Muscle of arm (tissue), 12 donors: ENCODE results near the gene RIIAD1. TPM values are rescaled to one million over a fixed set of nuclear protein-coding genes. Genes with fewer than 3 reads are reported as not detected.
"Not testable (repeated sequence)": the region's sequence is repeated elsewhere in the genome, so short reads cannot be mapped to it uniquely, and the experiment has no call there.

Experiments used
- DNase-seq: peaks from one replicate; pipeline ENCODE4 v3.0.0-alpha.2; 2013
- polyA plus RNA-seq, 12 donors: library from polyadenylated mRNA; unstranded; fragments of 120-200 nt; gene quantifications; one replicate each; pipeline ENCODE4 v1.2.1, GENCODE V29; 2013; ENCODE audit not compliant: insufficient read length in 12 of 12

RIIAD1 gene
- polyA plus RNA-seq, 12 donors = 0.95 to 2.1 (median 1.3) TPM; not detected in 2

- DNase-seq = no peak
Observed at GRCh38 chr1:151733126-151733525, 11.8 kb downstream of the RIIAD1 start.

DNA sequence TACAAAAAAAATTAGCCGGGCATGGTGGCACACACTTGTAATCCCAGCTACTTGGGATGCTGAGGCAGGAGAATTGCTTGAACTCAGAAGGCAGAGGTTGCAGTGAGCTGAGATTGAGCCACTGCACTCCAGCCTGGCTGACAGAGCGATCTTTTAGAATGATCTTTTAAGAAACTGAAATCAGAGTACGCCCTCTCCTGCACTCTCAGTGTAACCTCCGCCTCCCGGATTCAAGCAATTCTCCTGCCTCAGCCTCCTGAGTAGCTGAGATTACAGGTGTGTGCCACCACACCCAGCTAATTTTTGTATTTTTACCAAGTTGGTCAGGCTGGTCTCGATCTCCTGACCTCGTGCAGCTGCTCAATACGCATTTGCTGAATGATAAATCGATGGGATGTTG is 12.7 kb downstream of the RIIAD1 start:
- DNase-seq = not testable (repeated sequence)

- DNase-seq = no peak
Observed at GRCh38 chr1:151737026-151737425, 15.7 kb downstream of the RIIAD1 start.

DNA sequence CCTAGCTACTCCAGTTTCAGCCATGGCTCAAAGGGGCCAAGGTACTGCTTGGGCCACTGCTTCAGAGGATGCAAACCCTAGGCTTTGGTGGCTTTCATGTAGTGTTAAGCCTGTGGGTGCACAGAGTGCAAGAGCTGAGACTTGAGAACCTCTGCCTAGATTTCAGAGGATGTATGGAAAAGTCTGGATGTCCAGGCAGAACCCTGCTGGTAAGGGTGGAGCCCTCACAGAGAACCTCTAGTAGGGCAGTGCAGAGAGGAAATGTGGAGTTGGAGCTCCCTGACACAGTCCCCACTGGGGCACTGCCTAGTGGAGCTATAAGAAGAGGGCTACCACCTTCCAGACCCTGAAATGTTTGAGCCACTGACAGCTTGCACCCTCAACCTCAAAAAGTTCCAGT is 16.2 kb downstream of the RIIAD1 start:
- no peak for DNase-seq

DNA sequence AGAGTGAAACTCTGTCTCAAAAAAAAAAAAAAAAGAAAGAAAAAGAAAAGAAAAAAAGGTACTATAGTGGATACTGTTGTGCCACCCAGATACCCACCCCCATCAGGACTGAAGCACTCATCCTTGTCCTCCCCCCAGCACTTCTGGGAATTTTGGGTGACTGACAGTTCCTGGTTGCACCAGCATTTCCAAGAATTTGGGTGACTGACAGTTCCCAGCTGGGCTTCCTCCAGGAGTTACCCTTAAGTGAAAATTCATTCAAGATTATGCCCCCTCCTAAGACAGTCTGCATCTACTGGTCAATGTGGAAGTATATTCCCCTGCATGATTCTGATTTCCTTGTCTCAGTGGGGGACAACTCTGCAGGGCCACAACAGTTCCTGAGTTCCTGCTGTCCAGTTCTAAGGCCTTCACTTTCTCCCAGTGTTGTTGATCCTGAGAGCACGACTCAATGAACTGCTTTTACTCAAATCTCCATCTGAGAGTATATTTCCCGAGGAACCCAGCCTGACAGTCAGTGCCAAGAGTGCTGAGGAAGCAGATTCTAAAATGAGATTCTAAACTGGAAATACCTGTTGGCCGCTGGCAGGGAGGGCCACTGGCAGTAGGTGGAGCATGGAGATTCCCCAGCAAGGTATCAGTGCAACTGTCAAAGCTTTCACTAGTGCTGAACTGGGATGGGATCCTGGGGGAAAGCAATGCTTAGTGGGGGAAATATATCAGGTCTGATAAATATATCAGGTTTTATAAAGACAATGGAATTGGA is 18.5 kb downstream of the RIIAD1 start:
- DNase-seq = no peak

DNA sequence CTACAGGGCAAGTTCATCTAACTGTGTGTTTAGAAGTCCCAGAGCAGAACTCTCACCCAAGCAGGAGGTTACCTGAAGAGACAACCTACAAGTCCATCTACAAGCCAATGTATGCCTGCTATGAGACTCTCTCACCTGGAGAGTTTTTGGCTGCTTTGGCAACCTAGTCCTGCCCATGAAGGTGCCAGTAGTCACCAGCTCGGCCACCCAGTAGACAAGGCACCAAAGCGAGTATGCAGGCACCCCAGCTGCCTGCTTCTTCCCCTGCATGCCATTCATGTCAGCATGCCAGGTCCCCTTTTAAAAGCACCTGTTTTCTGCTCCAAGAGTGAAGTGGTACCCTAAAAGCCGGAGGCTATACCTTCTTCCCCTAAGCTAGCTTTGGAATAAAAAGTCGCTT is 20.2 kb downstream of the RIIAD1 start:
- DNase-seq = no peak

- no peak for DNase-seq
Observed at GRCh38 chr1:151756291-151756690, 35.0 kb downstream of the RIIAD1 start.

GRCh38 chr1:151759241-151759640 is 37.9 kb downstream of the RIIAD1 start:
- no peak for DNase-seq

- no peak for DNase-seq
Observed at GRCh38 chr1:151760597-151761385, 39.5 kb downstream of the RIIAD1 start.

DNA sequence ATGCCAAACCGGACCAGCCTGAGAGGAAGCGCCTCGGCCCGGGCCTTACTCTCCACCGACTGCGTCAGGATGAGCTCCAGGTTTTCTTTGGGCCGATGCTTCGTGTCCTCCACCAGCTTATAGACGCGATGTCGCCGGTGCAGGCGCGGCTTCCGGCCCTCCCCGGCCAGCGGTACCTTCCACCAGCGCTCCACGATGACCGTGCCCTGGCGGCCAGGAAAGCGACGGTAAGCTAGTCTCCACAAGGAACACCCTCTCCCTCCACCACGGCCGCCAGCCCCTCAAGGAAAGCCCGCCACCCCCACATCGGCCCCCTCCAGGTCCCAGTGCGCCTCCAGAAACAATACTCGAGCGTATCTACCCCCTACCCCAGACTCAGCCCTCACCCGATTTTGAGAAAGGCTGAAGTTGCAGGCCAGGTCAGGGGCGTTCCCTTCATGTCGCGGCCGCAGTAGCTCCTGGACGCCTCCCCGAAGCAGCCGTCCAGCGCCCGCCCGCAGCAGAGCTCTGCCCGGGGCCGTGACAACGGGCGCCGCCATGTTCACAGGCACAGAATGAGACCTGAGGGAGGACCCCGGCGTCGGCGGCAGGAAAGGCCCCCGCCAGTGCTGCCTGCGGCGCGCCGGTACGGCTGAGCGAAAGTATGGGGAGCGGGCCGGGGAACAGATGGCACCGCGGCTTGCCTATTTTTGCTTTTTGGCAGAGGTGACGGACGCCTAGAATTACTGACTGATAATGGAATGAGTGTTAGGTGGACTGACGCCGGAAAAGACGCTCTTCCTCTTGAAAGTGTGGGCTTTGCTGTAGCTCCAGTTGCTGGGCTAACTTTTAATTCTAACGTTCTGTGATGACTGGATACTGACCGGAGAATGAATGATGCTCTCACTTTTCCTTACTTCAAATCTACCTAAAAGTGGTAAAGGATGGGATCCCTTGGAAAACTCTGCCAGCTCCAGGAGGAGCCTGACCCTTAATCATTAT is 41.9 kb downstream of the RIIAD1 start, which contains the start of gene MRPL9:
Gene MRPL9 (minus strand): TSS at position 556 of the 981 bp plus-strand sequence. CDS start 17 bp downstream, at position 539.
- peak; percentile 84 for DNase-seq

- no peak for DNase-seq
Observed at GRCh38 chr1:151763990-151764389, 42.7 kb downstream of the RIIAD1 start.

DNA sequence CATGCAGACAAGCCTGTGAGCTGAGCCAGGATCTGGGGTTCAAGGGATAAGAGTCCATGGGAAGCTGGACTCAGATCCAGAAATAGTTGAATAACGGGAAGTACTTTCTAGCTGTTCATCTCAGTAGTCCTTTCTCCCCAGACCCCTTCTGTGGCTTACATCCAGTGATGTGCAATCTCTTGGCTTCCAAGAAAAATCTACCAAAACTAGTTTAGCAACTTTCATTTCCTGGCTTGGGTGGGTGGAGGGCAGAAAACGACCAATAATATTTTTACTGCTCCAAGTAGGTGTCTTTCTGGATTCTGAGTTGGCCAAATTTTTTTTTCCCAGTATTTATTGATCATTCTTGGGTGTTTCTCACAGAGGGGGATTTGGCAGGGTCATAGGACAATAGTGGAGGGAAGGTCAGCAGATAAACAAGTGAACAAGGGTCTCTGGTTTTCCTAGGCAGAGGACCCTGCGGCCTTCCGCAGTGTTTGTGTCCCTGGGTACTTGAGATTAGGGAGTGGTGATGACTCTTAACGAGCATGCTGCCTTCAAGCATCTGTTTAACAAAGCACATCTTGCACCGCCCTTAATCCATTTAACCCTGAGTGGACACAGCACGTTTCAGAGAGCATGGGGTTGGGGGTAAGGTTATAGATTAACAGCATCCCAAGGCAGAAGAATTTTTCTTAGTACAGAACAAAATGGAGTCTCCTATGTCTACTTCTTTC is 47.2 kb downstream of the RIIAD1 start:
- not testable (repeated sequence) for DNase-seq

DNA sequence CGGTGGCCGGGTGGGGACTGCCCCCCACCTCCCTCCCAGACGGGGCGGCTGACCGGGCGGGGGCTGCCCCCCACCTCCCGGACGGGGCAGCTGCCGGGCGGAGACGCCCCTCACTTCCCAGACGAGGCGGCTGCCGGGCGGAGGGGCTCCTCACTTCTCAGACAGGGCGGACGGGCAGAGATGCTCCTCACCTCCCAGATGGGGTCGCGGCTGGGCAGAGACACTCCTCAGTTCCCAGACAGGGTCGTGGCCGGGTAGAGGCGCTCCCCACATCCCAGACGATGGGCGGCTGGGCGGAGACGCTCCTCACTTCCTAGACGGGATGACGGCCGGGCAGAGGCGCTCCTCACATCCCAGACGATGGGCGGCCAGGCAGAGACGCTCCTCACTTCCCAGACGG is 47.9 kb downstream of the RIIAD1 start:
- not testable (repeated sequence) for DNase-seq

- no peak for DNase-seq
Observed at GRCh38 chr1:151773702-151774101, 52.4 kb downstream of the RIIAD1 start.

DNA sequence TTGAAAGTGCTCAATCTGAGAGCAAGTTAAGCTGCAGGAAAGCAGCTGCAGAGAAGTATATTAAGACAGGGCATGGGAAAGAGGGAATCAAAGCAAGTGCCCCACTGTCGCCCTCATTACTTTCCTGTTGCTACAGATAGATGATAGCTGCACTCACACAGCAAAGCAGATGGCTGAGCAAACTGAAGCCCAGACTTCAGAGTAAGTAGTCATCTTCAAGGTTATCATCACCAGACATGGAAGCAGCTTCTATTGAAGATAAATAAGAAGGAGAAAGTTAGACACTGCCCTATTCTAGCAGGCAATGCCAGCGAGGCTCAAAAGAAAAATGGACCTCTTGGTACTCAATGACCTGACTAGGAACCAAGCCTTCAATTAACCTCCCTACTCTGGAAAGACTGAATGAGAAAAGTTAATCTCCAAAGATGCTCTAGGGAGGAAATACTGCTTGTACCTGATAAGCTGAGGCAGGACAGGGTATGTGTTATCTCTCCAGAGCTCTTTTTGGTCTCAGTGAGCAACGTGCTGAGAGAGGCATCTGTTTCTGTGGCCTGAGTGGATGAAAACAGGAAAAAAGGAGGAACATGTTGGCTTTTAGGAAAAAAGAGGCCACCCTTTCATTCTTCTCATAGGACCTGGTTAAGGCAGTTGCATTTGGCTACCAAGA is 53.1 kb downstream of the RIIAD1 start:
- DNase-seq = no peak

- DNase-seq = no peak
Observed at GRCh38 chr1:151775894-151776664, 54.8 kb downstream of the RIIAD1 start.

GRCh38 chr1:151776665-151777062 is 55.3 kb downstream of the RIIAD1 start:
- DNase-seq = no peak

DNA sequence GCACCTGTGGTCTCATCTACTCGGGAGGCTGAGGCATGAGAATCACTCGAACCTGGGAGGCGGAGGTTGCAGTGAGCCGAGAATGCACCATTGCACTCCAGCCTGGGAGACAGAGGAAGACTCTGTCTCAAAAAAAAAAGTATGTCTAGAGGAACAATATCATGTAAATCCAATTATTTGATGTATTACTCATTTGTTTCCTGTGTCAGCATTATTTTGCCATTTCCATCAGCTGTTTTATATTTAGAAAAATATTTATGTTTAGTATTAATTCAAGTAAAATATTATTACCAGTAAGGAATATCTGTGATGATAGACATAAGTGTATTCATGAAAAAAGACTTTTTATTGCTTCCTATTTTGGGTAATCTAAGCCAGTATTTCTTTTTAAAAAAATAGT is 56.0 kb downstream of the RIIAD1 start:
- DNase-seq = no peak
